Stimulated activated CD8-positive, alpha-beta memory T cell treated with anti-CD3 and anti-CD28 coated beads, Interleukin-15, amount 100 ng/mL, for 24 hours (primary cell): Measurements from ENCODE around the gene MEN1.

ENCODE experiments used
- DNase-seq: peaks from one replicate; pipeline ENCODE4 v3.0.0-alpha.2; 2020; ENCODE audit warnings: low read depth

Gene MEN1

DNA sequence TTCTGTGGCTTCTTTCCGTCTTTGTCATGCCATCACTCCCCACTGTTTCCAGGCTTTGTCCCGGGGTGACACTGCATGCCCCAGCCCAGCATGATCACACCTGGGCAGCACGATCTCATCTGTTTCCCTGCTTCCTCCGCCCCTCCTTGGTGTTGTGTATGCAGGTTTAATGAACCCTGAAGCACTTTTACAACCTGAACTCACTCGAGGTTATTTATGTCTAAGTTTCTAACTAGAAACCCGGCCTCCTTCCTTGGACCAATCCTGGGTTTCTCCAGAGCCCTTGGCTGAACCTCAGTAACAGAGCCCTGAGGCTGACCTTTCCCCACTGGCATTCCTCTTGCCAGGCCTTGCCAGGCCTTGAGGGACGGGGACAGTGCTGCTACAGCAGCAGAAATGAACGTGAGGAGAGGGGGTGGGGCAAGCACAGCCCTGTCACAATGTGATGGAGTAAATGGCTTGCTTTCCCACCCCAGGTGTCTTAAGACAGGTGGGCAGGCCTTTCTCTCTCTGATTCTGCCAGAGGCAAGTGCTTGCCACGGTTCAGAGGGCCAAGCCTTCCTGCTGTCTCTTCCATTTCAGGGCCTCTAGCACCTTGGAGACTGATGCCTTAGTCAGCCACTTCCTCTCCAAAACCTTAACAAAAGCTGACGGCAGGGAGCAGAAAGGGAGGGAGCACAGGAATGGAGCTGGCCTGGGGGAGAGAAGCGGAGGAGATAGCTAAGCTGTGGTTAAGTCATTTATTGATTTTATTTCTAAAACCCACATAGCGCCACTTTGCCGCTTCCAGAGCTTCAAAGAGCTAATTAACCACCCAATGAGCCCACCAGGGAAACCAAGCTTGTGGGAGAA is 47.5 kb downstream of the MEN1 start:
- no peak for DNase-seq

DNA sequence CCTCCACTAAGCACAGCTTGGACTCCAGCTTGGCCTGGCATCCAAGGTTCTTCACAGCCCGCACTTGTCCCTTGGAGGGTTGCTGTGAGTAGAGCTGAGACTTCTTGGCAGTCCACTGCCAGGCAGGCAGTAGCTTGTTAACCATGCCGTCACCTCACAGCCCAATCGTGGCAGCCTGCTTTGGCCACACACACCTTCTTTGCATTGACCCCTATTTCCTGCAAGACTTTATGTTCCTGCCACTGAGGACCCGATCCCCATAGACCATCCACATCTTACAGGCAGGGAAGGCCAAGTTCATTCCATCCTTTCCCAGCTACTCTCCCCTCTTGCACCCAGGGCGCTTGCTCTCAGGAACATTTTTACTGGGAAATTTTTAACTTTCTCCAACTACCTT is 48.1 kb downstream of the MEN1 start:
- DNase-seq = no peak

DNA sequence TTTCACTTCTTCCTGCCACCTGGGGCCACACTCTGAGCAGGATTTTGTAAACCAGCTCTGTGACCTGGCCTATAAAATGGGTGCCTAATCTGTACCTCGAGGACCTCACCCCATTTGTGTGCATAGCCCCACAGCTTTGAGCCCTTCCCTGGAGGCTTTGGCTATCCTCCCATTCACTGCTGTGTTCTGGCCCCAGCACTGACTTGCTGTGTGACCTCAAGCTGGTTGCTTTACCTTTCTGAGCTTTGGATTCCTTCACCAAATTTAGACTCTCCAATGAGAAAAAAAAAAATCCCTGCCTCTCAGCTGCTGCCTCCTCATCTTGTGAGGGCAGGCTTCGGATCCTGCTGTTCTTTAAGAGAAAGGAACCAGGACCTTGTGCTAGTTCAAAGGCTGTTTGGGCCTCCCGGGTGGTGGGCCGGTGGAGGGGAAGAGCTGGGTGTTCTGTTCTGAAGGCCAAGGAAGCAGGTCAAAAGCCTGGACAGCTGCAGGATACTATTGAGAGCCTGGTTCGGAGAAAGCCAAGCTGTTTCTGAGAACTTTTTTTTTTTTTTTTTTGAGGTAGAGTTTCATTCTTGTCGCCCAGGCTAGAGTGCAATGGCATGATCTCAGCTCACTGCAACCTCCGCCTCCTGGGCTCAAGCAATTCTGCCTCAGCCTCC is 49.5 kb downstream of the MEN1 start:
- no peak for DNase-seq

DNA sequence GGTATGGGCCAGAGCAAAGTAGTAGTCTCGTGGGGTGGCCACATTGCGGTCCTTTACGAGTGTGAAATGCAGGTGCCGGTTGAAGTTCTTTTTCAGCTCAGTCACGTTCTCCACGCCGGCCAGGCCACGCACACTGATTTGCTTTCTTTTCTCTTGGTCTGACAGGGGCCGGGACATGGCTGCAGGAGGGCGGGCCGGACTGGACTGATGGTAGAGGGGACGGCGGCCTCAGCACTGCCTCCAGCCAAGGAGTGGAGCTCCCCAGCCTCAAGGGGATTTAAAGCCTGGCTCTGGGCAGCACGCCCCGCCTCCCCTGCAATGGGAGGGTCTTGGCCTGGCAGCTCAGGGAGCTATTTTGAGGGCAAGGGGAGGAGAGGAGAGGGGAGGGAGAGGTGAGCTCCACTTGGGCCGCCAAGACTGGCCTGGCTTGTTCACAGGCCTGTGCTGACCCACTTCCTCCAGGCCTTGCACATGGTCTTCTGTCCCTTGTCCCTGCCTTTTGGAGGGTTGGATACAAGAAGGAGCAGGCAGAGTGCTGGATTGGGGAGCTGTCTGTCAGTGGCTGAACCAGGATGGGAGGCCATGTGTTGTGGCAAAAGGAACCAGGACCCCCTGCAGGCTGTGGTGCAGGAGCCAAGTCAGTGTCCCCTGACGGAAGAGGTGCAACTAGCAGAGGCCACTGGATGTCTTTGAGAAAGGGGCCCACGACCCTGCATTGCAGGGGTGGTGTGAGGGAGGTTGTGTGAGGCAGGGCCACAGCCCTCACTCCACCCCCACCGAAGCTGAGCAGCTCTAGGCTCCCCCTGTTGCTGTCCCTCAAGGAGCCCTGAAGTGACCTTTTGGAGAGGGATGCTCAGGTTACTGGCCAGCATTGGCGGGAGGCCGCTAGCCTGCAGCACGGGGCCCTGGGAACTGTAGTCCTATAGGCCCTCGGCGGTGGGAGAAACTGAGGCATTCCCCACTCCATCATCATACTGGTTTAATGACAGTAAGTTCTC is 50.3 kb downstream of the MEN1 start, which contains the start of gene PYGM:
Gene PYGM, minus strand, starts transcription at position 253 of the 998 bp plus-strand sequence. Its CDS starts 76 bp downstream, at position 177.
- DNase-seq = no peak

DNA sequence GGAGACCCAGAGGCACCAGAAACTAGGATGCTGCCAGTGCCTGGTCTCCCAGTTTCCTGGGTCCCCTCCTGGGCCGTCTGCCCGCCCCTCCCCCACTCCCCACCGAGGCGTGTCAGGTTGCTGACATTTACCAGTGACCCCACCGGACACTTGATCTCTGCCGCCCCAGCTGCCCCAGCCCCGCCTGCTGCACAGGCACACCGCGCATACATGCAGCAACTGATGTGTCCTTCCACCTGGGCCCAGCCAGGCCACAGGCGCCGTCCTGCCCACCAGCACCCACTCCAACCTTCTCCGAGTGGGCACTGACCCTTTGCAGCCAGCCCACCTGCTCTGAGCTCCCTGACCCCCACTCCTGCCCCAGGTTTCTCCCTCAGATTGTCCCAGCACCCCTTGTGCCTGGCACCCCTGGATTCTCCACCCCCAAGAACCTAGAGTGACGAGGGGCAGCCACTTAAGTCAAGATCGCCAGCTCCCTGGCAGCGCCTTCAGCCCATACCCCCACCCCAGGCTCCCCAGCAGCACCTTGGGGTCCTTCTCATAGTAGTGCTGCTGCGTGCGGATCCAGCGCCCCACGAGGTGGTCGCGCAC is 51.1 kb downstream of the MEN1 start:
- no peak for DNase-seq

DNA sequence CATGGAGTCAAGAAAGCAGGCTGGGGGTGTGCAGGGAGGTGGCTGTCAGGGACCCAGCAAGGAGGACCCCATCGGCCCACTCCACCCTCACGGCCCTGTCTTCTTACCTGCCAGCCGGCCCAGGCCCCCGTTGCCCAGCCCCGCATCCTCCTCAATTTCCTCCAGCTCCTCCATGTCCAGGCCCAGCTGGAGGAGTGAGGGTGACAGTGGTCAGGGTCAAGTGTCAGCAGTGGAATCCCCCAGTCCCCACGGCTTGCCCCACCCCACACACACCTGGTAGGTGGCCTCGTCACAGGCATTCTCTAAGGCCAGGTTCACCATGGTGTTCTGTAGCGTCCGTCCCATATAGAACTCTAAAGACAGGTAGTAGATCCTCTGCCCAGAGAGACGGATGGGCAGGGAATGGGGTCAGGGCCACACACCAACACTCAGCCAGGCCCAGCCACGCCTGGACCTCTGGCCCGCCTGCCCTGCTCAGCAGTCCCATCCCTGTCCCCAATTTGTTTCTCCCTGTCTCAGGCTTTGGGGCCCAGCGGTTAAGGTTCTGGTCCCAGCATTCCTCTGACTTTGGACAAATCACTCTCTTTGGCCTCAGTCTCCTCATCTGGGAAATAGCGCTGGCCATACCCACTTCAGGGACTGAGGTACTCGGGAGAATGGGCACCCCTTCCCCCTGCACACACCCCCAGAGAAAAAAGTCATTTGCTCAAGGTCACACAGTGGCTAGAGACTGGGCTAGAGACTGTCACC is 51.8 kb downstream of the MEN1 start:
- DNase-seq = no peak

DNA sequence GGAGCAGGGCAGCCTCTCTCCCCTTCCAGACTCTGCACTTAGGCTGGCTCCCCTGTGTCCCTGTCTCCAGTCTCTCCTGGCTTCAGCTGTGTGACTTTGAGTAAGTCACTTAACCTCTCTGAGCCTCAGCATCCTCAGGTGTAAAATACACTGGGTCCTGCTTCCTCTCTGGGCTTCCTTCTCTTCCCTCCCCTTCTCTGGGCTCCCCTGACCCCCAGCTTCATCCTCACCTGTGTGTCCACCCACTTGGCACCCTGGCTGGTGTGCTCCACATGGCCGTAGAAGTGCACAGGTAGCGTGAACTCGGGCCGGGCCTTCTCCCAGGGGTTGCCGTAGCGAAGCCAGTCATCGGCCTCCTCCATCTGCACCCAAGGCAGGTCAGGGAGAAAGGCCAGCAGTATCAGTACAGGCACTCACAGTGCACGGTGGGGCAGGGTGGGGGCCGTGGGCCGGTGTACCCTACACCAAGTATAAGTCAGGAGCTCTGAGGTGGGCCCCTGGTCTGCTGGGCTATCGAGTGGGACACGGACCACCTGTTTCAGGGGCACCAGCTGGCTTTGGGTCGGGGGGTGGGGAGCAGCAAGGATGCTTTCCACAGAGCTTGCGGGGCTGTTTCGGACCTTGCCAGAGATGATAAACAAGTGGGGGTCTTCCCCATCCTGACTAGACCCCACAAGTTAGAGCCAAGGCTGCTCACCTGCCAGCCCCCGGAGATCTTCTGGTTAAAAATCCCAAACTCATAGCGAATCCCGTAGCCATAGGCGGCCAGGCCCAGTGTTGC is 52.6 kb downstream of the MEN1 start:
- DNase-seq = no peak

DNA sequence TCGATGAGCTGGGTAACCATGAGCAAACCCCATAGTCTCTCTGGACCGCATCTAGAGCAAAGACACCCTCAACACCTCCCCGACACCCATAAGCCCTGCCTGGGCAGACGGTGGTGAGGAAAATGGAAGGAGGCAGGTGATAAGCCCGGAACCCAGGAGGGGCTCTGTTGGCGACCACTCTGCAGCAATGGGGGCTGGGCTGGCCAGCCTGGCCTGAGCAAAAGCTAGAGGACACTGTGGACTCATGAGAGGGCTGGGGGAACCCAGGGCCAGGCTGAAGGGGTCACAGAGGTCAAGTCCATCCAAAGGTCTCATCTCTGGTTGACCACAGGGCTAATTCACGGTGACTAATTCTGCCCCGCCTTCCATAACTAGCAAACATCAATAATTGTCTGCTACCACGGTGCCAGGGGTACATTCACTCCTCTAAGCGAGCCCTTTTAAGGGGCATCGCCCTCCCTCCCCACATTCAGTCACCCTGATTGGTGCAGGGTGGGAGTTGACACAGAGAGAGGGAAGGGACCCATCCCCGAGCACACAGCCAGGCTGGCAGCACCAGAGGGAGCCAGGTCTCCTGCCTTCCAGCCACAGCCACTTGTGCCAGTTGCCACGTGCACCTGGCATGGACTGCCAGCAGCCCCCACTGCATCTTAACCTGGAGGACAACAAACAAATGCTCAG is 54.5 kb downstream of the MEN1 start:
- no peak for DNase-seq

DNA sequence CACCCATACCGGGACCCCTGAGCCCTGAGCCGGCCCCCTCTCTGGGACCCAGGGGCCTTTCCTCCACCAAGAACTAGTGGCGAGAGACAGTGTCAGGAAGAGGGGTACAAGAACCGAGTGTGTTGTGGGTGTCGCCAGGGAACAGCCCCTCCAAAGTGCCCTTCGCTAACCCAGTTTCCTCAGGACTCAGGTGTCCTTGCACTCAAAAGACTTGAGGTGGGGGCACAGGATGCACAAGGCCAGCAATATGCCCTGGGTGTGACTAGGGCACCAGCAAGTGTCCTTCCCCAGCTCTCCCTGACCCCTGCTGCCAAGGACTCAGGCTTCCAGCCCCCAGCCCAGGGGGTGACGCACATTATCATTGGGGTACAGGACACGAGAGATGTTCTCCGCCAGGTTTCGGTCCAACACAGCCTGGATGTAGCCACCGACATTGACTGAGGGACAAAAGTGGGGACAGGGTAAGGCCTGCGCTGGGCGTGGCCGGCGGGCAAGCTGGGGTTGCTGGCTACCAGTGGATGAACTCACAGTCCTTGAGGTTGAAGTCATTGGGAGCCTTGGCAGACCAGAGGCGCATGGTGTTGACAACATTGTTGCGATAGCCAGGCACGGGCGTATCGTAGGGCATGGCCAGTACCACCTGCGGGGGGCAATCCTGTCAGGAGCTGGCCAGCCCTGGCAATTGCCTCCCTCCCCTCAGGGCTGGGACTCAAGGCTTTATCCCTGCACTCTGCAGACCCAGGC is 55.3 kb downstream of the MEN1 start:
- DNase-seq = no peak

DNA sequence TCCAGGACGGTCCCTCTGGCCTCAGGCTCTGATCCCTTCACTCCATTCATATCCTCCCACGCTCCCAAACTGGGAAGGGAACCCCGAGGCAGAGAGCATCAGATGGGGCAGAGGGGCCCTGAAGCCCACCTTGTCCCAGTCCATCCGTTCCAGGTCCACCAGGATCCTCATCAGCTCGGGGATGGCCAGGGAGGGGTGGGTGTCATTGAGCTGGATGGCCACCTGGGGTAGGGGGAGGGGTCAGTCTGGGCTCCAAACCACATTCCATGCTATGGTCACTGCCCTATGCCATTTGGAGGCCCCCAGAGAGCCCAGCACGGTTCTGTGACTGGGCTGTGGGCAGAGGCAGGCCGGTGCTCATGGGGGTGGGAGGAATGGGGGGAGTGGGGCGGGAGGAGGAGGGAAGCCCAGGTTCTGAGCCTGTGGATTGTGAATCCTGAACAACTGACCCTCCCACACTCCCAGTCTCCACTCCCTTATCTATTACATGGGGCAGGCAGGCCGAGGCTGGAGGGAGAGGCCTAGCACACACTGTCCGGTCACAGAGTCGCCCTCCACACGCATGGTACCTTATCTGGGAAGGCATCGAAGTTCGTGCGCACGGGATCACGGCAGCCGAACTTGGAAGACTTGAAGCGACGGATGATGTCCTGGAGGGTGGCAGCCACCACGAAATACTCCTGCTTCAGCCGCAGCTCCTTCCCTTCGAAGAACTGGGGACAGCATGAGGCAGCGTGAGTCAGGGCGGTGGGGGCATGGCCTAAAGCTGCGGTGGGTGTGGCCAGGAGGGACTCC is 56.0 kb downstream of the MEN1 start:
- DNase-seq = no peak
